GM19193 (cell line): ENCODE data around the gene PDE3A.

ENCODE experiments used
- POLR2A ChIP-seq: IDR thresholded peaks from 4 replicates; pipeline ENCODE4 v1.6.1; 2011; ENCODE audit not compliant: insufficient read depth, insufficient read length; ENCODE audit errors: extremely low read depth

Gene PDE3A

DNA sequence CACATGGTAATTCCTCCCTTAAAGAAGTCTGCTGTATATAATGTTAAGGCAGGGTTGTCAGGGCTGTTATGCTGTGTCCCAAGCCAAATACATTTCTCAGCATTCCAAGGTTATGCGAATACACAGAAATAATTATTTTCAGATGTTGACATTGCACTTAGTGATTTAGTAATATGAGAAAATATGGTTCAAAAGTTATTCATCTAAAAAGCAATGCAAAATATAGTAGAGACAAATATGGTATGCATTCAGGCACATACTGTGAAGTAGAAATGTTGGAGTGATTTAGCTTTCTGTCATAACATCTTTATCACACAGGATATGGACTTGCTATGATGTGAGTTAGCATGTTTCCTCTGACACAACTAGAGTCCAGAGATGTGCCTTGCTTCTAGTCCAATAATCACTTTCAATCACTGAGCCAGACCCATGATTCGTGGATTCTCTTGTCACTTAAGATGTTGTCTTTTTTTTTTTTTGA is 70.0 kb downstream of the PDE3A start:
- TF ChIP-seq POLR2A = no peak

GRCh38 chr12:20439626-20440025 is 71.3 kb downstream of the PDE3A start:
- TF ChIP-seq POLR2A = no peak

GRCh38 chr12:20440408-20440807 is 72.1 kb downstream of the PDE3A start:
- no peak for TF ChIP-seq POLR2A

DNA sequence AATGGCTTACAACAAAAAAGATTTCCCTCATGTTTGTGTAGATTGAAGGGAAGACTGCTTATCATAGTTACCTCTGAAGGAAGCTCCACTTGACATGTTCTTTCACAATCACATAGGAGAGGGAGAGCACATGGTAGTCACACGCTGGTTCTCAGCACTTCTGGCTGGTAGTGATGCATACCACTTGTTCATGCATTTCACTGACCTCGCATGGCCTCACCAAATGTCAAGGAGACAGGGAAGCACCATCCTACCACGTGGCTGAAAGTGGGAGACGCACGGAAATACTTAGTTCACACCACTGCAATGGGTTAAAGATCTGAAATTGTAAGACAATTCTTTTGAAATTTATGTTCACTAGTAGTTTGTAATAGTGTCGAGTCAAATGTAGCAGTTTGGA is 74.0 kb downstream of the PDE3A start:
- TF ChIP-seq POLR2A = no peak

- TF ChIP-seq POLR2A = no peak
These were observed 74.9 kb downstream of the PDE3A start for GRCh38 chr12:20443255-20443654.

DNA sequence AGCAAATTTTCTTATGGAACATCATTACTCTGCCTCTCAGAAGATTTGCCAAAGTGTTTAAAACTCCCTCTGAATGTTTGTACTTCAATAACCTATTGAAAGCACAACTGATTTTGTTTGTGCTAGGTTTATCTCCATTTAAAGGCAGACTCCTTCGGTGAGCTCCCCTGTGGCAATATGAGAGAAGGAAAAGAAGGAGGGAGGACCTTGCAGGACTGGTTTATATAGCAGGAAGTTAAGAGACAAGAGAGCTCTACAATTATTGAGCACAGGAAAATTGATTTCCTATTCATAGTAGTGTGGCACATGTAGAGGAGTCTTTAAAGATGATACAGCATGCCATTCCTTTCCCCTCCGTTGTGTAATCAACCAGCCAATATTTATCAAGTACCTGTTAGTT is 75.5 kb downstream of the PDE3A start:
- TF ChIP-seq POLR2A = no peak

DNA sequence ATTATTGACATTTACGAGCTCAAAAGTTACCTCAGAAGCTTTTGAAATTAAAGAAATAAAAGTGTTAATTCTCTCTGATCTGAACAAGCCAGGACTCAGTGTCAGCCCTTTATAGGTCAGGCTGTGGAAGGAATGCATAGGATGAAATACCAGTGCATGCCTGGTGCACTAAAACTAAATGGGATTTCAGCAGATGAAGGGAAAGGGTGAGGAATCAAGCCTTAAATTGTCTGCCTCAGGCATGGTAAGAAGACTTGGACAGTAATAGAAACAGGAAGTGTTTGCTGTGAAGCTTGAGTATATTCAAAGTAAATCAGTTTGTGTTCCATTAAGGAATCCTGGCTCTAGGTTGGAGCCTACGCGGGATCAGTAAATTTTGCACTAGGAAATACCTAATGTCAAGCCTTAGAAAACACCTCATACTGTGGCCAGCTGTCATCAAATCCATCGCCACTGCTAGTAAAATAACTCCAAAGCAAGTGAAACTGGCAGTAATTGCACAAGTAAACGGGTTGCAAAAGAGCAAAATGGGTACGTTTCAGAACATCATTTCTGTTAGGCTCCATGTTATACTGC is 76.3 kb downstream of the PDE3A start:
- no peak for TF ChIP-seq POLR2A

GRCh38 chr12:20445687-20446086 is 77.3 kb downstream of the PDE3A start:
- no peak for TF ChIP-seq POLR2A

DNA sequence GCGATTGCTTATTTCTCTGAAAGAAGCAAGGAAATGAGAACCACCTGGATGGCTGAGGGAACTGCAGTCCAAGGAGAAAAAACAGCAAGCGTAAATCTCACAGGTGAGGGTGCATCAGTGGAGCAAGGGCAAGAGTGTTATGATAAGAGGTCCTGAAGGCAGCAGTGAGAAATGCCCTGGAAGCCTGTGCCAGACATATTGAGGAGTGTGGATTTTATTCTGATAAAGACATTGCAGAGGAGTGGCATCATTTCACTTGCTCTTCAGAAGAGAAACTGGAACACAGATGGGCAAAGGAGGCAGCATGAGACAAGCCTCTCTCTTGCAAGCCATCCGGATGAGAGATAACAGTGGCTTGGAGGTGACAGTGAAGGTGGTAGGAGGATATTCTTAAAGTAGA is 78.5 kb downstream of the PDE3A start:
- TF ChIP-seq POLR2A = no peak

GRCh38 chr12:20448781-20449180 is 80.4 kb downstream of the PDE3A start:
- TF ChIP-seq POLR2A = no peak

DNA sequence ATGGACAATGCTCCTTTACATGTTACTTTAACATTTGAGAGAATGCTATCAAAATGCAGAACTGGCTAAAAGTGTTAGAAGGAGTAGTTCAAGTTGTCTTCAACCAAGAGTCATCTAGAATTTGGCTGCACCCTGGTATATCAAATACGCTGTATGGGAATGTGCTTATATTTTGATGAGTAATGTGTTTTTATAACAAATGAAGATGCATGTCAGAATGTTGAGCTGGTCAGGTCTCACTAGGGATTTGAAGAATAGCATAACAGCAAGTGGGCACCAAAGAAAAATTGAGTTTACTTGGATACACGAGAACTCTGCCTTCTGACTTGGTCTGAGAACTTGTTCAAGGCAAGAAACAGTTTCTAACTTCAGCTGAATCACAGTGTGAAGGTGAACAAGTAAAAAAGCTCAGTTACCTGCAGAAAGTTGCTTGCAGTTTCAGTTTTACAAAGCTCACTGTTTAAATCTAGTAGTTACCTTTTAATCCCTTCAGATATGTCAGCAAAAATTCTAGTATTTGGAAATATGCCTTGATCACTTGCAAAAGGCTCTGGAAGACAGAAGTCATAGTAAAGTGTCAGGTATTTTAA is 82.3 kb downstream of the PDE3A start:
- no peak for TF ChIP-seq POLR2A

- no peak for TF ChIP-seq POLR2A
These were observed 83.4 kb downstream of the PDE3A start for GRCh38 chr12:20451761-20452160.

GRCh38 chr12:20452496-20453010 is 84.2 kb downstream of the PDE3A start:
- TF ChIP-seq POLR2A = no peak

DNA sequence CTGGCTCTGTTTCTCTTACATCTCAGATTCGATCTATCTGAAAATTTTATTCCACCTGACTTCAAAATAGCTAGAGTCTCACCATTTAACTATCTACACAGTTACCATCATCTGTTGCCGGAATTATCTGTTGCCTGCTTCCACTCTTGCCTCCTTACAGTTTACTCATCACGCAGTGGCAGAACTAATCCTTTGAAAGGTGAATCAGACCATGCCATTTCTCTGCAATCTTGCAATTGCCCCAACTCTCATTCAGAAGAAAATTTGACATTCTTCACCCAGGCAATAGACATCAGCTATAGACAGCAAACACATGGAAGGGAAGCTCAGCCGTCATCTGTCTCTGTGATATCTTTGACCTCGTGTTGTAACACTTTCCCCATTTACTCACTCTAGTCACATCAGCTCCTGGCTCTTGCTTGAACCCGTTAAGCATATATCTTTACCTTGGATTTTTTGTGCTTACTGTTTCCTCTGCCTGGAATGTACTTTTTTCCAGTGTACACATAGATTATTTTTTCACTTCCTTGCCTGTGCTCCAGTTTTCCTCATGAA is 85.5 kb downstream of the PDE3A start:
- TF ChIP-seq POLR2A = no peak

DNA sequence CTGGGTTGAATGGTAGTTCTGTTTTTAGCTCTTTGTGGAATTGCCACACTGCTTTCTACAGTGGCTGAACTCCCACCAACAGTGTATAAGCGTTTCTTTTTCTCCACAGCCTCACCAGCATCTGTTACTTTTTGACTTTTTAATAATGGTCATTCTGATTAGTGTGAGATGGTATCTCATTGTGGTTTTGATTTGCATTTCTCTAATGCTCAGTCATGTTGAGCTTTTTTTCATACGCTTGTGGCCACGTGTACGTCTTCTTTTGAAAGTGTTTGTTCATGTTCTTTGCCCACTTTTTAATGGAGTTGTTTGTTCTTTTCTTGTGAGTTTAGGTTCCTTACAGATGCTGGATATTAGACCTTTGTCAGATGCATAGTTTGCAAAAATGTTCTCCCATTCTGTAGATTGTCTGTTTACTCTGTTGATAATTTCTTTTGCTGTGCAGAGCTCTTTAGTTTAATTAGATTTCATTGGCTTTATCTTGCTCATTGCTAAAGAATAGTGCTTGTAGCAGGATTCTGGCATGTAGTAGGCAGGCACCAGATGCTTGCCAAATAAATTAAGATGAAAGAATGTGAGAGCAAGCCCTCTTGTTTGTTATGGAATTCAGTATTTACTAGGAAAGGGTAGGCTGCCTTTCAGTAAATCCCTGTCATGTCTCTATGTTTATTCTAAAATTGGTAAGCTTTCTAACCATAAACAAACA is 86.8 kb downstream of the PDE3A start:
- TF ChIP-seq POLR2A = no peak

- TF ChIP-seq POLR2A = no peak
These were observed 89.2 kb downstream of the PDE3A start for GRCh38 chr12:20457582-20457981.
